Epithelial cell of proximal tubule (primary cell): ENCODE data around the gene KRT83. TPM values are rescaled to one million over a fixed set of nuclear protein-coding genes. Genes with fewer than 3 reads are reported as not detected.
"Not testable (repeated sequence)": the region's sequence is repeated elsewhere in the genome, so short reads cannot be mapped to it uniquely, and the experiment has no call there.

Source experiments
- DNase-seq: peaks from one replicate; pipeline ENCODE4 v3.0.0-alpha.2; 2011; ENCODE audit warnings: low read depth
- H3K4me3 ChIP-seq: 2 replicates; pipeline ENCODE4 v1.5.1; 2011; ENCODE audit warnings: low read depth, mild to moderate bottlenecking, low read length
- total RNA-seq: library from RNA; depleted of rRNA; stranded (reverse); fragments of >200 nt; gene quantifications from 2 replicates; pipeline ENCODE4 v1.2.3, GENCODE V29; 2015
- TF ChIP-seq, protein P1 (sequence below): conservative IDR thresholded peaks from 2 replicates; pipeline ENCODE4 v1.5.1; 2012; ENCODE audit warnings: low read depth, mild to moderate bottlenecking, low read length

KRT83 gene
- total RNA-seq, 1 donor from 2014 or later, result not detected

DNA sequence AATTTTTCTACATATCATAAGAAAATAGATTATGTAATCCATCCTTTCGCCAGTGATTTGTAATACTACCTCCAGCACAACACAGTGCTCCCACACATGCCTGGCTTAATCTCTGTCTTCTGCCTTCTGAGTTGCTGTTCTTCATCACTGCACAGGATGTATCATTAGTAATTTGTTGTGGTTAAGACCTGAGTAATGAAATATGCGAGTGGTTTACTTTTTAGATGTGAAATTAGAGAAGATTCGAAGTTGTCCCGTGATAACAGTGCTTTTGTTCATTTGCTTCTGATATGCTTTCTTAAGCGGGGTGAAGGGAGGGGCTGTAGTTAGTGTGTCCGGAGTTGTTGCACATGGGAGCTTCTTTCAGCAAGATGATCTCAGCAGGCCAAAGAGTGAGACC, 28.0 kb upstream of the KRT83 start:
- H3K4me3 ChIP-seq, result no peak overlapping the region
- TF ChIP-seq, protein P1, sequence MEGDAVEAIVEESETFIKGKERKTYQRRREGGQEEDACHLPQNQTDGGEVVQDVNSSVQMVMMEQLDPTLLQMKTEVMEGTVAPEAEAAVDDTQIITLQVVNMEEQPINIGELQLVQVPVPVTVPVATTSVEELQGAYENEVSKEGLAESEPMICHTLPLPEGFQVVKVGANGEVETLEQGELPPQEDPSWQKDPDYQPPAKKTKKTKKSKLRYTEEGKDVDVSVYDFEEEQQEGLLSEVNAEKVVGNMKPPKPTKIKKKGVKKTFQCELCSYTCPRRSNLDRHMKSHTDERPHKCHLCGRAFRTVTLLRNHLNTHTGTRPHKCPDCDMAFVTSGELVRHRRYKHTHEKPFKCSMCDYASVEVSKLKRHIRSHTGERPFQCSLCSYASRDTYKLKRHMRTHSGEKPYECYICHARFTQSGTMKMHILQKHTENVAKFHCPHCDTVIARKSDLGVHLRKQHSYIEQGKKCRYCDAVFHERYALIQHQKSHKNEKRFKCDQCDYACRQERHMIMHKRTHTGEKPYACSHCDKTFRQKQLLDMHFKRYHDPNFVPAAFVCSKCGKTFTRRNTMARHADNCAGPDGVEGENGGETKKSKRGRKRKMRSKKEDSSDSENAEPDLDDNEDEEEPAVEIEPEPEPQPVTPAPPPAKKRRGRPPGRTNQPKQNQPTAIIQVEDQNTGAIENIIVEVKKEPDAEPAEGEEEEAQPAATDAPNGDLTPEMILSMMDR, result no peak
- peak; percentile 37 for DNase-seq

DNA sequence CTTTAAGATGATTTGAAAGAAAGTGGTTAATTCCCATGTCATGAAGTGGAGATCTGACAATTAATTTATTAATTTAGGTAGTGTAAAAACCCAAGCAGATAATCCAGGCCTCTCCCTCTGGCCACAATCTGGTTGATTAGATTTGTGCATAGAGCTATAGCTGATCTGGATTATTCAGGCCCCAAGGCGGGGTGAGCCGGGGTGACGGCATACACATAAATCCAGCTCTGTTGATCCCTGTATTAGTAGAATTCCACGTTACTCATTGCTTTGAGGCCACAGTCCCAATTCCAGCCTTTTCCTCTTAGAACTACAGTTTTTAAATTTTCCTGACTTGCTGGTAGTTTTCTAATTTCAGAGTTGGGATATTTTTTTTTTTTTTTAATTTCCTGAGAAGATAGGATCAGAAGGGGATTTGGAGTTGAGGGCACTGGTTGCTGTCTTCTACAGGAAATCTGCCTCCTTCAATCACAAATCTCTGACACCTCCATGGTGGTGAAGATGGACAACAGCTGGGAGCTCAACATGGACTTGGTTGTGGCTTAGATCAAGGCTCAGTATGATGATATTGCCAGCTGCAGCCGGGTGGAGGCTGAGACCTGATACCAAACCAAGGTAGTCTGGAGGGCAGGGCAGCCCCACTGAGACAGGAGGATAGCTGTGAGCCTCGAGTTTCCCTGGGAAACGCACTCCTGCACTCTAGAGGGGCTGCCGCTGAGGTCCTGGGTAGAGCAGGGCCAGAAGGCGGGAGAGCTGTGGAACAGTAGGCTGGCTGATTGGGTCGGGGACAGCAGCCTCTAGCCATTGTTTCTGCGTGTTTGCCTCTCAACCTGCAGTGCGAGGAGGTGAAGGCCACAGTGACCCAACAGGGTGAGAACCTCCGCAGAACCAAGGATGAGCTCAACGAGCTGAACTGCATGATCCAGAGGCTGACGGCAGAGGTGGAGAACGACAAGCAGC, 26.6 kb upstream of the KRT83 start:
- no peak for DNase-seq
- no peak overlapping the region for H3K4me3 ChIP-seq
- TF ChIP-seq, protein P1, result no peak

DNA sequence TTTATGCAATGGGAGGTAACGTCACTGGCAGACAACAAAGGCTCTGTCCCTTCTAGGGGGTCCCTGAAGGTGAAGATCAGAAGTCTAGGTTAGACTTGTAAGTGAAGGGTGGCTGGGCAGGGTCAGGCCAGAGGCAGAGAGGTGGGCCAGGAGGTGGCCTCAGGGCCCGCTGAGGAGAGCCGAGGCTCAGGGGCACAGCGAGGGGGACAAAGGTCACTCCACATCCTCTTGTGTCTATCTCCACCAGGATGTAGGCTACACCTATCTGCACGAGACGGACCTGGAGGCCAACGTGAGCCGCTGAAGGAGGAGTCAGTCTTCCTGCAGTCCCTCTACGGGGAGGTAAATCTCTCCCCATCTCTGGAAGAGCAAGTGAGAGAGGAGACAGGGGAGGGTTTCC, 25.8 kb upstream of the KRT83 start:
- DNase-seq, result no peak
- TF ChIP-seq, protein P1, result no peak
- H3K4me3 ChIP-seq, result no peak overlapping the region

DNA sequence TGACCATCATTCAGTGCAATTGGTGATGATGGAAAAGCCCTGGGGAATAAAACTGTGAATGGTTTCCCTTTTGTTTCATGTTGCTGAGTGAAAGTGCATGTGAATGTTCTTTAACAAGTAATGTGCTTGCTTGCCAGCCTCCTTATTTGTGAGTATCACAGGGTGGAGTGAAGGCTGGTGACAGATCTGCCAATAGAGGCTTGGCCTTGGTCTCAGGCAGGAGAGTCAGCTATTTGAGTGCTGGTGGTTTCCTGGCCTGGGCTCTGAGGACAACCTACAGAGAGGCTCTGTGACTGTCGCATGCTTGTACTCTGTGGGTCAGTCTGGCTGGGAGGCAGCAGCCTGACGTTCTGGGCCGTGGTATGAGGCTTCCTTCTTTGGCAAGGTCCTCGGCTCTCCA, 25.4 kb upstream of the KRT83 start:
- H3K4me3 ChIP-seq, result no peak overlapping the region
- DNase-seq, result no peak
- TF ChIP-seq, protein P1, result no peak

DNA sequence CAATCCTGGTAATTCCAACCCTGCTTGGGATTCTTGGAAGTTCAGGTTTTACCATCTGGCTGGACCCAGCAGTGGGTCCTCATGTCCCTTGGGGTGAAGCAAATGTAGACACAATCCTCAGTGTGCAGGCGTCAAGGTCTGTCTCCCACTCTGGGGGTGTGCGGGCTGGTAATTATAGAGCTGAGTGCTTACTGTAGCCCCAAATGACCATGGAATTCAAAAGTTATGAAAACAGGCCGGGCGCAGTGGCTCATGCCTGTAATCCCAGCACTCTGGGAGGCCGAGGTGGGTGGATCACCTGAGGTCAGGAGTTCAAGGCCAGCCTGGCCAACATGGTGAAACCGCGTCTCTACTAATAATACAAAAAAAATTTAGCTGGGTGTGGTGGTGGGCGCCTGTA, 23.8 kb upstream of the KRT83 start:
- not testable (repeated sequence) for DNase-seq, H3K4me3 ChIP-seq

DNA sequence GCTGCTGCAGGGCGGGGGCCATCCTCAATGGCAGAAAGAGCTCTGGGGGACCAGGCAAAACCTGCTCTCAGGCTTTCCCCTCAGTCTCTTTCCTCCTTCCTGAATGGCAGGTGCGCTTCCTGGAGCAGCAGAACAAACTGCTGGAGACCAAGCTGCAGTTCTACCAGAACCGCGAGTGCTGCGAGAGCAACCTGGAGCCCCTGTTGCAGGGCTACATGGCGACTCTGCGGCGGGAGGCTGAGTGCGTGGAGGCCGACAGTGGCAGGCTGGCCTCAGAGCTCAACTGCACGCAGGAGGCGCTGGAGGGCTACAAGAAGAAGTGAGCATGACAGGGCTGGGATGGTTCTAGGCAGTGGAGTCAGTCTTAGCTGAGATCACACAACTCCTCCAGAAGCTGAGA, 22.9 kb upstream of the KRT83 start:
- DNase-seq, result no peak
- TF ChIP-seq, protein P1, result no peak
- H3K4me3 ChIP-seq, result no peak overlapping the region

DNA sequence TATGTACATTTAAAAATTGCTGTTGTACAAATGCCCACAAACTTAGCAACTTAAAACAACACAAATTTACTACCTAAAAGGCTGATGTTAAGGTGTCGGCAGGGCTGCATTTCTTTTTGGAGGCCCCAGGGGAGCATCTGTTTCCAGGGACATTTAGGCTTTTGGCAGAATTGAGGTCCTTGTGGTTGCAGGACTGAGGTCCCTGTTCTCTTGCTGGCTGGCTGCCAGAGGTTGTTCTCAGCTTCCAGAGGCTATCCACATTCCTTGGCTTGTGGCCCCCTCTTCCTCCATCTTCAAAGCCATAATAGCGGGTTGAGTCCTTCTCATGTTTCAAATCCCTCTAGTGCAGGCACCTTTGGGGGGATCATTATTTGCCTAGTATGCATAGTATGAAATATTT, 22.4 kb upstream of the KRT83 start:
- no peak overlapping the region for H3K4me3 ChIP-seq
- TF ChIP-seq, protein P1, result no peak
- no peak for DNase-seq
